GM12801 (cell line): ENCODE measurements around the gene LAMC2.

Experiments
- CTCF ChIP-seq: IDR thresholded peaks from one replicate; pipeline ENCODE4 v1.5.1; 2011; ENCODE audit warnings: control low read depth; ENCODE audit not compliant: insufficient read length; ENCODE audit errors: extremely low read depth

Gene LAMC2

GRCh38 chr1:183173828-183174227, 12.2 kb upstream of the LAMC2 start:
- TF ChIP-seq CTCF, result no peak

GRCh38 chr1:183175631-183176030, 10.4 kb upstream of the LAMC2 start:
- TF ChIP-seq CTCF, result no peak

GRCh38 chr1:183178545-183178944, 7.5 kb upstream of the LAMC2 start:
- no peak for TF ChIP-seq CTCF

- no peak for TF ChIP-seq CTCF
Observed at GRCh38 chr1:183179033-183179432, 7.0 kb upstream of the LAMC2 start.

GRCh38 chr1:183180218-183180617, 5.8 kb upstream of the LAMC2 start:
- TF ChIP-seq CTCF, result no peak

GRCh38 chr1:183180634-183181056, 5.4 kb upstream of the LAMC2 start:
- no peak for TF ChIP-seq CTCF

- TF ChIP-seq CTCF, result no peak
Observed at GRCh38 chr1:183186841-183187240, 777 bp downstream of the LAMC2 start.

GRCh38 chr1:183188240-183188639, 2.2 kb downstream of the LAMC2 start:
- no peak for TF ChIP-seq CTCF
